GM18526 (cell line): ENCODE results near the gene RTF2.

ENCODE experiments used
- POLR2A ChIP-seq: IDR thresholded peaks from 3 replicates; pipeline ENCODE4 v1.6.1; 2011; ENCODE audit not compliant: insufficient read length; ENCODE audit errors: extremely low read depth

The RTF2 gene

DNA sequence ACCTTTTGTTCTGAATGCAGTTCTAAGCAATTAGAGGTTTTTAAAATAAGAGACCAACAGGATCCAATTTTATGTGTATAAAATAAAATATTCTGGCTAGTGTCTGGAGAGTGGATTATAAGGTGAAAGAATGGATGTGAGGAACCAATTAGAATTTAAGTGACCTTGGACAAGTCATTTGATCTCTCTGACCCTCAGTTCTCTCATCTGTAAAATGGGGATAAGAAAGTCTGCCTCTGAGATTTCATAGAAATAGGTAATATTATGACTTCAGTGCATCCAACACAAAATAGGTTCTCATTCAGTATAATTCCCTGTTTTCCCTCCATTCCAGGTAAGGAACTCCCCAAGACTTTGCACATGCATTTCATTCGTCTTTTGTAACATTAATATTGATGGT lies 37.5 kb upstream of the RTF2 start:
- no peak for TF ChIP-seq POLR2A

- TF ChIP-seq POLR2A = no peak
Measured at GRCh38 chr20:56431471-56431870, 37.0 kb upstream of the RTF2 start.

- TF ChIP-seq POLR2A = no peak
Measured at GRCh38 chr20:56433221-56433879, 35.1 kb upstream of the RTF2 start.

DNA sequence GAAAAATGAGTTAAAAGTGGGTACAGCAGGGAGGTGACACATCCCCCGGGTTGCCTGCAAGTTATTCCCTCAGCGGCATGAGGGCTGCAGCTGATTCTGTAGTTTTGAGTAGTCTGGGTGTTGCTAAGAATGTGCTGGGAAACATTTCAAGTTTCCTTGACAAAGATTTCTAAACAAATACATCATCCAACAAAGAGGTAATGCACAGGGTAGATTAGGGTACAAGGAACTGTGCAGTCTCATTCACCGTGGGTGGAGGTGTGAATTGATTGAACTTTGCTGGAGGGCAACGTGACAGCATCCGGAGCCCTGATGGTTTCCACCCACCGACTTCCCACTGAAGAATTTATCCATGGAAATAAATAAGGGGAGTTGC lies 34.6 kb upstream of the RTF2 start:
- TF ChIP-seq POLR2A = no peak

DNA sequence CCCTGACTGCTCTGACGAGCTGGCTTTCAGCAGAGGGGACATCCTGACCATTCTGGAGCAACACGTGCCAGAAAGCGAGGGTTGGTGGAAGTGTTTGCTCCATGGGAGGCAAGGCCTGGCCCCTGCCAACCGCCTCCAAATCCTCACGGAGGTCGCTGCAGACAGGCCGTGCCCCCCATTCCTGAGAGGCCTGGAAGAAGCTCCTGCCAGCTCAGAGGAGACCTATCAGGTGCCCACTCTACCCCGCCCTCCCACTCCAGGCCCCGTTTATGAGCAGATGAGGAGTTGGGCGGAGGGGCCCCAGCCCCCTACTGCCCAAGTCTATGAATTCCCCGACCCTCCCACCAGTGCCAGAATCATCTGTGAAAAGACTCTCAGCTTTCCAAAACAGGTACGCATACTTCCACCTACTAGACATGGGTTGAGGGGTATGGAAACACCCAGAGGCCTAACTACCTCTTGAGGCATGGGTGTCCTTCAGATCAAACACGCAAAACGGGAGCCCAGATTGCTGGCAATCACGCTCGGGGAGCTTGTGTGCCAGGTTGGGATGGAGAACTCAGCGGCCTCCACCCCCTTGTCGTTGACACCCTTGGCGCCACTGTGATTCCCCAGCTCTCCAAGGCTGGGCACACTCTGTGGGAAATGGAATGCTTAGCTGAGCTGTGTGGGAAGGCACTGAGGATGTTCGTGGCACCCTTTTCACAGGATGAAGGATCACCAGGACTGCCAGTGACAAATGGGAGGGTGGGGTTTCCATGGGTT lies 31.0 kb upstream of the RTF2 start:
- no peak for TF ChIP-seq POLR2A

- TF ChIP-seq POLR2A = no peak
Measured at GRCh38 chr20:56438284-56438683, 30.1 kb upstream of the RTF2 start.

- no peak for TF ChIP-seq POLR2A
Measured at GRCh38 chr20:56439771-56440291, 28.6 kb upstream of the RTF2 start.

- TF ChIP-seq POLR2A = no peak
Measured at GRCh38 chr20:56440346-56441007, 27.9 kb upstream of the RTF2 start.

DNA sequence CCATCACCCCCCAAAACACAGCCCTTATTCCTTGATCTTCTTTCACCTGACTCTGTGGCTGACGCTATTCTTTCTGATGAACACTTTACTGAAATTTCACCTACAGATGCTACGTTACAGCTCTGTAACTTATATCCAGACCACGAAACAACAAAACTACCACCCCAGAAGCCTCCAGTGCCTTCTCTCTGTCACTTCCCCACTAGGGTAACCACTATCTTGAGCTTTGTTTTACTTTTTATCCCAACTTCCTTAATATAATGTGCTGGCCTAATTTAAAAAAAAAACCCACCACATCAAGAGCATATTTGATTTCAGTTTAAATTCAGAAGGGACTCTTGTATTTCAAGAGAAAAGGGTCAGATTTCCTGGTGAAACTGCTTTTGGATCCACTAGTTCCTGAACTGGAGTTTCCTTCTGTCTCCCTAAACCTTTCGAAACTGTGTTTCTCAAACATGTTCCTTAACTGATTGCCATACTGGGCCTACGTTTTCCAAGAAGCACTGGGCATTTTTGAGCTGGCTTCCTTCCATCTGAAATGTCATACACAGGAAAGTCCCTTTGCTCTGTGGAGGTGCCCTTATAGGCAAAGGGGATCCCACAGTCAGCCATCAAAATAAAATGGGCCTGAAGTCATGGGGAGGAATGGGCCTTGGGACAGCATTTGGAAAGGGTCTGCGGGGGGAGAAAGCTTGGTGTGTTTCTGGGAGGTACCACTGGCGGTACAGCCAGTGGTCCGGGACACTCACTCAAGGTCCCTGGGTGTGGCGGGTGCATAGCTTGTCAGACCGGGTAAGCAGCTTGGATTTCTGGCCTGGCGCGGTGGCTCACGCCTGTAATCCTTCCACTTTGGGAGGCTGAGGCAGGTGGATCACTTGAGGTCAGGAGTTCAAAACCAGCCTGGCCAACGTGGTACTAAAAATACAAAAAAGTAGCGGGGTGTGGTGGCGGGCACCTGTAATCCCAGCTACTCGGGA lies 25.8 kb upstream of the RTF2 start:
- TF ChIP-seq POLR2A = no peak

DNA sequence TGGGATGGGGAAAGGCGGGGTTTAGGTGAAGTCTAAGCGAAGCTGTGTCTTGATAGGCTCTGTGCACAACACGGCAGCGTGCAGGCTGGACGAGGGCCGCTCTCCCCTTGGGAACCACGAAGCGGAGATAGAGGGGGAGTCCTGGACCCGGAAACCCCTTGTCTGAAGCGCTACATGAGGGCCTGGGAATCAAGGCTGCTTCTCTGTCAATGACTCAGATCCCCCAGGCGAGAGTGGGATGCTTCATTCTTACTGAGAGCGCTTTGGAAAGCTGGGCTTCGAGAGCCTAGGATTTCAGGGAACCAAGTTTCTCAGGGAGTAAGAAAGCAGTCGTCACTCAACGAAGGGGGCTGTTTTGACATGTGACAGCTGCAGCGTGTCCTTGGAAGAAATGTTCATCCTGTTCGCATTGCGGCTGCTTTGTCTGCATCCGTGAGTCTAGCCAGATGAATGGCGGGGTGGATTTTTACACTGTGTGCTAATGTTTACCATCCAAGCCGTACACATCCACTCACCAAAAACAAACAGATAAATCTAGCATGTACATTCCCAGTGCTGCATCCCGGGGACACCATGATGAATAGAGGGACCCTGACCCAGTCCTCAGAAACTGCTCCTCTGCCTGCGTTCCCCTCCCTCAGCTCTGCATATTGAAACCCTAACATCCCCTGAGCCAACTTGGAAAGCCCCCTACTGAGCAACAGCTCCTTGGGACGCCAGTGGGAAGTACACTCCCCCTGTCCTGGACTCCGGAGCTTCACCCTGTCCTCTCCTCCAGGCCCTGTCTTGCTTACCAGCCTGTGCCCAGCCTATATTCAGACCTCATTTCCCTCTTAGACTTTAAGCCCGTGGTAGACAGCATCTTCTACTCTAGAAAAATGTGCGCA lies 24.5 kb upstream of the RTF2 start:
- TF ChIP-seq POLR2A = no peak

DNA sequence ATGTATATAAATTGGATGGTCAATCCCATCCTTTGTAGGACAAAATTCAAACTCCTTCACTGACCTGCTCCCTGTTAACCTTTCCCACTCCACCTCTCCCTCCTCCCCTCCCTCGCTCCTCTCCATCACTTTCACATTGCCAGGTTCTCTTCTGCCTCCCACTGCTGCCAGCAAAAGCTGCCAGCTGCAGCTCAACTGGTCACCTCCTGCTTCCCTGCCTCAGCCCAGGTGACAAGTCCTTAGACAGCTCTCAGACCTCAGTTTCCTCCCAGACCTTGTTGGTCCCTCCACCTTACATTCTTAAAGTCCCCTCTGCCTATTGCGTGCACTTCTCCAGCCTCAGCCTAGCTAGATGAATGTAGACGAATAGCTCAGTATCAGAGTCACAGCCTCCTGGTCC lies 23.3 kb upstream of the RTF2 start:
- TF ChIP-seq POLR2A = no peak

DNA sequence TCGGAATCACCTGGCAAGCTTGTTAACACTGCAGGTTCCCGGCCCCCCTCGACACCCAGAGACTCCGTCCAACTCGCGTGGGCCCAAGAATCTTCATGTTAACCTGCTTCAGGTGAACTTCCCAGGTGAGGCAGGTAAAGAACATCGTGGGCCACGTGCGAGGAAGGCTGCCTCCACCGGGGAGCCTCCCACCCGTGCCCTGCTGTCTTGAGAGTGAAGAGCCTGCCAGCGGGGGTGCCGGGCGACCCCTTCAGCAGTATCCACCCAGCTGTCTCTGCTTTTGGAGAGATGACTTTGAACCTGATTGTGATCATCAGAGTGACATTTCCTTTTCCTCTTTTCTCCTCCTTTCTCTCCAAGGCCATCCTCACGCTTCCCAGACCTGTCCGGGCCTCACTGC lies 22.9 kb upstream of the RTF2 start:
- no peak for TF ChIP-seq POLR2A

DNA sequence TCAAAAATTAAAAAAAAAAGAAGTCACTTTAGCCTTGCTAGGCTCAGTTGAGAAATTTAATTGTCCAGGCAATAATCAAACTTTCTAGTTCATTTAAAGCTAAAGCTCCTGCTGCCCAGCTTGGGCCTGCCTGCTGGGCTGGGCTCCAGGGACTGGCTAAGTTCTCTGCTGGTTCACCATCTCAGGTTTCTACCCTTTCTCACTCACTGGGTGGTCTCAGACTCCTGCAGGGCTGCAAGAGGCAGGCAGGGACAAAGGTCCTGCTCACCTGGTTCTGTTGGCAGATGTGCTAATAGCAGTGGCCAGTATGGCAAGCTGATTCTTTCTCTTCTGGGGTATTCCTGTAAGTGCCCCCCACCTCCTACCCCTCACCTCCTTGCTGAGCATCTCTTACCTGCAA lies 21.2 kb upstream of the RTF2 start:
- TF ChIP-seq POLR2A = no peak

- no peak for TF ChIP-seq POLR2A
Measured at GRCh38 chr20:56449459-56449858, 19.0 kb upstream of the RTF2 start.
